Thymus (tissue), 11 donors: ENCODE results near the gene CCL28. TPM values are rescaled to one million over a fixed set of nuclear protein-coding genes. Genes with fewer than 3 reads are reported as not detected.
"Not testable (repeated sequence)": the region's sequence is repeated elsewhere in the genome, so short reads cannot be mapped to it uniquely, and the experiment has no call there.

ENCODE experiments used
- DNase-seq, 9 donors: peaks; one replicate each; pipeline ENCODE4 v3.0.0-alpha.2; 2013; ENCODE audit warnings: low spot score in 9 of 9, low read depth in 6 of 9, missing footprints in 1 of 9
- H3K27ac ChIP-seq, 2 donors: one replicate each; pipeline ENCODE4 v1.5.1; 2013; ENCODE audit warnings: control low read depth in 1 of 2, low read depth in 1 of 2, low read length in 1 of 2, mild to moderate bottlenecking in 1 of 2, moderate library complexity in 1 of 2
- H3K27me3 ChIP-seq, 2 donors: one replicate each; pipeline ENCODE4 v1.5.1; 2013; ENCODE audit warnings: low read length in 1 of 2; ENCODE audit not compliant: control insufficient read depth in 2 of 2, insufficient read depth in 1 of 2
- H3K36me3 ChIP-seq, 2 donors: one replicate each; pipeline ENCODE4 v1.5.1; 2013; ENCODE audit warnings: low read length in 1 of 2, mild to moderate bottlenecking in 1 of 2, moderate library complexity in 1 of 2; ENCODE audit not compliant: control insufficient read depth in 2 of 2, insufficient read depth in 2 of 2
- H3K4me1 ChIP-seq, 2 donors: one replicate each; pipeline ENCODE4 v1.5.1; 2013; ENCODE audit warnings: low read length in 2 of 2; ENCODE audit not compliant: control insufficient read depth in 2 of 2, insufficient read depth in 2 of 2
- H3K4me3 ChIP-seq, 2 donors: one replicate each; pipeline ENCODE4 v1.5.1; 2013; ENCODE audit warnings: low read length in 2 of 2, control low read depth in 1 of 2, mild to moderate bottlenecking in 1 of 2
- H3K9me3 ChIP-seq, 2 donors: one replicate each; pipeline ENCODE4 v1.5.1; 2013; ENCODE audit warnings: low read length in 1 of 2, mild to moderate bottlenecking in 1 of 2; ENCODE audit not compliant: control insufficient read depth in 2 of 2, insufficient read depth in 1 of 2
- WGBS: extraction: QIAGEN DNeasy Blood & Tissue Kit; methylation state at CpG from one replicate; pipeline ENCODE4 v1.1.7; 2013; 5-methylcytosine and 5-hydroxymethylcytosine counted together
- polyA plus RNA-seq: library from polyadenylated mRNA; stranded (reverse); fragments of 200-250 nt; gene quantifications from one replicate; pipeline ENCODE4 v1.2.3, GENCODE V29; 2013
- total RNA-seq: library from RNA; stranded (reverse); fragments of 120-200 nt; gene quantifications from one replicate; pipeline ENCODE4 v1.2.4, GENCODE V29; 2013
- donor health status: healthy.

The CCL28 gene
- total and polyA plus RNA-seq, 2 donors = 2.0 to 6.5 TPM

- H3K4me1 ChIP-seq = no peaks in the 10 kb centered on the region
- DNase-seq = no peak
- H3K27me3 ChIP-seq = no peaks in the 10 kb centered on the region
- no peaks in the 10 kb centered on the region for H3K9me3 ChIP-seq
- H3K4me3 ChIP-seq = no peak overlapping the region
- no peaks in the 10 kb centered on the region for H3K36me3 ChIP-seq
- 92% methylated on average over 3 of the region's 3 CpGs for WGBS
- no peak overlapping the region for H3K27ac ChIP-seq
These were observed 4.0 kb upstream of the CCL28 start for GRCh38 chr5:43415935-43416802.

- H3K27ac ChIP-seq = no peak overlapping the region
- no peak for DNase-seq
- no peaks in the 10 kb centered on the region for H3K4me1 ChIP-seq
- H3K4me3 ChIP-seq = no peak overlapping the region
- H3K36me3 ChIP-seq = no peaks in the 10 kb centered on the region
- 97% methylated on average over 2 of the region's 2 CpGs for WGBS
- no peaks in the 10 kb centered on the region for H3K9me3 ChIP-seq
- H3K27me3 ChIP-seq = no peaks in the 10 kb centered on the region
These were observed 1.8 kb upstream of the CCL28 start for GRCh38 chr5:43413966-43414365.

- Histone ChIP-seq H3K4me3 (no peak overlapping the region), H3K36me3 (no peaks in the 10 kb centered on the region), H3K27me3 (no peaks in the 10 kb centered on the region), H3K9me3 (no peaks in the 10 kb centered on the region), H3K4me1 (no peaks in the 10 kb centered on the region), H3K27ac (no peak overlapping the region)
- DNase-seq = no peak
- 100% methylated on average over 1 of the region's 1 CpG for WGBS
These were observed 453 bp upstream of the CCL28 start for GRCh38 chr5:43412644-43413043.

- Histone ChIP-seq H3K27me3 (no peaks in the 10 kb centered on the region), H3K4me3 (no peak overlapping the region), H3K36me3 (no peaks in the 10 kb centered on the region), H3K4me1 (no peaks in the 10 kb centered on the region), H3K27ac (no peak overlapping the region), H3K9me3 (no peaks in the 10 kb centered on the region)
- 88% methylated on average over 3 of the region's 3 CpGs for WGBS
- DNase-seq = no peak
These were observed 696 bp downstream of the CCL28 start for GRCh38 chr5:43411495-43411894.

GRCh38 chr5:43410414-43410813, 1.8 kb downstream of the CCL28 start:
- DNase-seq = no peak
- Histone ChIP-seq H3K36me3 (no peaks in the 10 kb centered on the region), H3K9me3 (no peaks in the 10 kb centered on the region), H3K27ac (no peak overlapping the region), H3K4me3 (no peak overlapping the region), H3K27me3 (no peaks in the 10 kb centered on the region), H3K4me1 (no peaks in the 10 kb centered on the region)
- 95% methylated on average over 7 of the region's 7 CpGs for WGBS

GRCh38 chr5:43409809-43410271, 2.4 kb downstream of the CCL28 start:
- no peaks in the 10 kb centered on the region for H3K9me3 ChIP-seq
- 91% methylated on average over 2 of the region's 2 CpGs for WGBS
- no peaks in the 10 kb centered on the region for H3K4me1 ChIP-seq

GRCh38 chr5:43402524-43403066, 9.6 kb downstream of the CCL28 start:
- H3K27me3 ChIP-seq, H3K4me1 ChIP-seq, H3K36me3 ChIP-seq, H3K4me3 ChIP-seq, H3K27ac ChIP-seq, DNase-seq, H3K9me3 ChIP-seq: not testable (repeated sequence)
- 98% methylated on average over 16 of the region's 16 CpGs for WGBS

More at GRCh38 chr5:43409809-43410271, 2.4 kb downstream of the CCL28 start:
- DNase-seq = no peak
- no peak overlapping the region for H3K27ac ChIP-seq
- no peak overlapping the region for H3K4me3 ChIP-seq
- H3K27me3 ChIP-seq = no peaks in the 10 kb centered on the region
- no peaks in the 10 kb centered on the region for H3K36me3 ChIP-seq

- WGBS = 80% methylated on average over 1 of the region's 1 CpG
- Histone ChIP-seq H3K9me3 (no peaks in the 10 kb centered on the region), H3K27ac (no peak overlapping the region), H3K4me1 (peaks cover 0 to 6% of the 10 kb centered on the region in 2 donors), H3K4me3 (no peak overlapping the region), H3K36me3 (no peaks in the 10 kb centered on the region), H3K27me3 (peaks cover 0 to 10% of the 10 kb centered on the region in 2 donors)
- DNase-seq = no peak
These were observed 10.4 kb downstream of the CCL28 start for GRCh38 chr5:43401827-43402226.

GRCh38 chr5:43400082-43400481, 12.1 kb downstream of the CCL28 start:
- no peak for DNase-seq
- no peaks in the 10 kb centered on the region for H3K36me3 ChIP-seq
- H3K27me3 ChIP-seq = peaks cover 0 to 16% of the 10 kb centered on the region in 2 donors
- 97% methylated on average over 3 of the region's 3 CpGs for WGBS
- H3K27ac ChIP-seq = no peak overlapping the region
- no peak overlapping the region for H3K4me3 ChIP-seq
- peaks cover 0 to 6% of the 10 kb centered on the region in 2 donors for H3K4me1 ChIP-seq
- no peaks in the 10 kb centered on the region for H3K9me3 ChIP-seq
